Fibroblast of skin of back (primary cell): ENCODE results near the gene L1CAM.

ENCODE experiments used
- DNase-seq: peaks from one replicate; pipeline ENCODE4 v3.0.0-alpha.2; 2013

Gene L1CAM

DNA sequence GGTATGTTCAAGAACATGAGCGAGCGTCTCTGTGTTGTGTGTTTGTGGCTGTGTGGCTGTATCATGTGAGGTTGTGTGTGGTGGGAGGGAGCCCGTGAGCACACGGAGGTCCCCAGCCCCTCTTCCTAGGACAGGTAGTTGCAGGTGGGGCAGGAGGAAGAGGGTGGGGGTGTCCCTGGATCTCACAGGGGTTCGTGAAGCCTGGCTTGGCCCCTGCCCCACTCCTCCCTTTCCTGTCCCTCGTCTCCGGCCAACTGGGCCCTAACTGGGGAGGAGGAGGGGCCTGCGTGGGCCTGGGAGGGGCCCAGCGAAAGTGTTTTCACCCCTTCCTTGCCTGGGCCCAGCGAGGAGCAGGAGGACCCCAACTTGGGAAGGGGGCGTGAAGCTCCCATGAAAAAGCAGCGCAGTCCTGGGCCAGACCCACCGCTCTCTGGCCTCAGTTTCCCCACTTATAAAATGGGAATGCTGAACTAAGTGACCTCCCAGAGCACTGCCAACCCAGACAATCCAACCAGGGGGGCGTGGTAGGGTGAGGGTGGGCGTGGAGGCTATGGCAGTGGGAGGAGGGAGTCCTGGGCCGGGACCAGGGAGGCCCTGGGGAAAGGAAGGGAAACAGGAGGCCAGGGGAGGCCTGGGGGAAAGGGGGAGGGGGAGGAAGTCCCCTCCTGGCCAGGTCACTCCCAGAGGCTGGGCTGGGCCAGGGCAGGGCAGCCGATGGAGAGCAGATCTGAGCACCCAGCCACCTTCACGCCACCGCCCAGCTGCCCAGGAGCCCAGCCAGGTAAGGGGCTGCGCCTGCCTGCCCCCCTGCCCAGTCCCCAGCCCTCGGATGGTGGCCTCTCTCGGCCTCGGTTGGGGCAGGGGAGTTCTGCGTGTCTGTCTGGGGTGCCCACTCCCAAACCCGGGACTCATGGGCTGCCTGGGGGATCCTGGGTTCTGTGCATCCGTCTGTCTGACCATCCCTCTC is 18.3 kb upstream of the L1CAM start, which contains the start of gene AVPR2:
AVPR2 (plus strand) TSS at position 683 of the 967 bp plus-strand sequence. CDS start 473 bp downstream, outside the sequence.
- no peak for DNase-seq

DNA sequence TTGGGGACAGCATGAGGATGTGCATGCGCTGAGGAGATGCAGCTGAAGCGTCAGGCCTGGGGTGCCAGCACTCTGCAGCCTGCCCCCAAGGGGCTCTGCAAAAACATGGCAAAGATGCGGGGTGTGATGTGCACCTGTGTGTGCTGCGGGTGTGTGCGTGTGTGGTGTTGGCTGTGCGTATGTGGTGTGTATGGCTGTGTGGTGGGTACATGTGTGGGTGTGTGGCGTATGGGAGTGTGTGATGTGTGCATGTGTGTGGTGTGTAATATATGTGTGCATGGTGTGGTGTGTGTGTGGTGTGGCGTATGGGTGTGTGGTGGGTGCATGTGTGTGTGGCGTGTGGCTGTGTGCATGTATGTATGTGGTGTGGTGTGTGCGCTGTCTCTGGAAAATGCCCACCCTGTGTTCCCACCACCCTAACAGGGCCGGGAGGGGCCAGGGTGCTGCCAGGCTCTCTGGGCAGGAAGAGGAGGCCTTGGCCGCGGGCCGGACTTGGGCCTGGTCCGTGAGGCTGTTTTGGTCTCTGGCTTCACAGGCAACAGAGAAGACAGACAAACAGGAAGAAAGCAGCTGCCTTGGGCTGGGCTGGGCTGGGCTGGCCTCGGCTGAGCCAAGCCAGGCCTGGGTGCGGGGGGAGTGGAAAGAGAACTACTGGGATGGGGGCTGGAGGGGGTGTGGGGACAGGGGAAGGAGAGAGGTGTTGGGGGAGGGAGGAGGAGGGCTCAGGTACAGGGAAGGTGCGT is 17.4 kb upstream of the L1CAM start:
- no peak for DNase-seq

DNA sequence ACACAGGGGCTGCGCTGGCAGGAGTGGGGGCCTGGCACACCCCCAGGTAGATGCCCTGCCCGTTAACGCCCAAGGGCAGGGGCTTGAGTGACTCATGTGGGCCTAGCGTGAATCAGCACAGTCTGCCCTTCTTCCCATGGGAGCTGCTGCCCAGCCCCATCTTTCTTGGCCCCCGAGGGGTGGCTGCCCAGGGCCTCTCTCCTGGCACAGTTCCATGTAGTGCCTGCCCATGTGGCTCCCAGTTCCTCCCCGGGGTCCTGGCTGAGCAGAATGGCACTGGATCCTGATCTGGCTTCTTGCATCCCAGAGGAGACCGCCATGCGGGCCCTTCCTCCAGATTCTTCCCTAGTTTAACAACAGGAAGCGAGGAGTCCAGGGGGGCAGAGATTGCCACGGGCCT is 16.4 kb upstream of the L1CAM start:
- no peak for DNase-seq

DNA sequence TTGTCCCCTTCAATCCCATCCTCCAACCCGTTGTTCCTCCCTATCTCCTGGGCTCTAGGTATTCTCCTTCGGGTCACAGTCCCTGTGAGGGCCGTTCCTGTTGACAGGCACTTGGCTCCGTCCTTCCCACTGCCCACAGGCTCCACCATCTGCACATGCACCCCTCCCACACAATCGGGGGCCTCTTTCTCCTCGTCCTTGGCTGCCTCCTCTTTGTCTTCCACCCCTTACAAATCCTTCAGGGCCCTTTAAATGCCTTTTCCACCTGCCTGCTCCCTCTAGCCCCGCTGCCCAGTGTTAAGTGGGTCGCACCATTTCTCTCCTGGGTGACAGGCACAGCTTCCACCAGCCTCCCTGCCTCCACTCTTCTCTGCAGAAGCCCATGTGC is 15.8 kb upstream of the L1CAM start:
- DNase-seq, result no peak

DNA sequence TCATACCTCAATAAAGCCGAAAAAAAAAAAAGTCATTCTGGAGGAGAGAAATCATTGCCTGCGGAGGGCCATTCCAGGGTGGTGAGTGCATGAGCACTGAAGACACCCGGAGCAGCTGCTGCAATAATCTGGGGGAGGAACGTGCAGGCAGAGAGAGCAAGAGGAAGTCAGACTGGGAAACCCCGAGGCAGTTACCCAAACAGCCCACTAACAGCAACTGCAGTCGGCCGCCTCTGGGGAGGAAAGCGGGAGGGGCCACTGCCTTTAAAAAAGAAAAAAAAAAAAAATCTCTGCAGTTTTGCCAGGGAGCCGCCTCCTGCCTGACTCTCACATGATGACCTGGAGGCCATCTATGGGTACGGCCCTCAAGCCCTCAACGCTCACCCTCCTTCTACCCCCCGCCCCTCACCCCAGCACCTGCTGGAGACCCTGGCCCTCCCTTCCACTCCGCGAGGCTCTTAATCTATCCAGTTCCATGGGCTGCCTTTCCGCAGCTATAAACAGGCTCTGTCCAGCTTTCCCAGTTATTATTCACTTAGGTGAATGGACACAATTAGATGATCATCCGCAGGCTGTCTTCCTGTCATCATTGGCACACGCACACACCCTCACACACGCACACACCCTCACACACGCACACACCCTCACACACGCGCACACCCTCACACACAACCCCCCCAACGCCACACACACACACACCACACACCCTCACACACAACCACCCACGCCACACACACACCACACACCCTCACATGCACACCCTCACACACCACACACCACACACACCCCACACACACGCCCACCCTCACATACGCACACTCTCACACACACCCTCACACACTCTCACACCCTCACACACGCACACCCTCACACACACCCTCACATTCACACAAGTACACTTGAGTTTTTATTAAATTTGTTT is 15.1 kb upstream of the L1CAM start:
- DNase-seq, result peak; percentile 86

DNA sequence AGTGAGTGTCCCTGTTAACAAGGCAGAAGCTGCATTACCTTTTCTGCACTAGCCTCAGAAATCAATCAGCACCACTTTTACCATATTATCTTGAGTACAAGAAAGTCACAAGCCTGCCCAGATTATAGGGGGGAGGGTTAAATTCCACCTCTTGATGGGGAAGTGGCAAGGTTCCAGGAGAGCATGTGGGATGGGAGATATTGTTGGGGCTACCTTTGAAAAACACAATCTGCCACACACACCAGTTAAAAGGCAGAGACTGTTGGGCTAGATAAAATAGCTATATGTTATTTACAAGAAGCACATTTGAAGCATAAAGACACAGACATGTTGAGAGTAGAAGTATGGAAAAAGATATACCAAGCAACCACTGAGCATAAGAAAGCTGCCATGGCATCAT is 11.9 kb upstream of the L1CAM start:
- DNase-seq, result no peak

DNA sequence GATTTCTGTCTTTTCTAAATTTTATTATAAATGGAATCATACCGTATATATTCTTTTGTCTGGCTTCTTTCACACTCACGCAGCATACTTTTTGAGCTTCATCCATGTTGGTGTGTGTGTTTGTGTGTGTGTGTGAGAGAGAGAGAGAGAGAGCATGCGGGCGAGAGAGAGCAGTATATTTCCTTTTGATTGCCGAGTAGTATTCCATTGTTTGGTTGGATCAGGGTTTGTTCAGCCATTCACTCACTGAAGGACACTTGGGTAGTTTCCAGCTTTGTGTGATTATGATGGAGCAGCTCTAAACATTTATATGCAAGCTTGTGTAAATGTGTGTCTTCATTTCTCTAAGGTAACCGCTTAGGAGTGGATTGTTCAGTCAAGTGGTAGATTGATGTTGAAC is 3.1 kb upstream of the L1CAM start:
- no peak for DNase-seq

DNA sequence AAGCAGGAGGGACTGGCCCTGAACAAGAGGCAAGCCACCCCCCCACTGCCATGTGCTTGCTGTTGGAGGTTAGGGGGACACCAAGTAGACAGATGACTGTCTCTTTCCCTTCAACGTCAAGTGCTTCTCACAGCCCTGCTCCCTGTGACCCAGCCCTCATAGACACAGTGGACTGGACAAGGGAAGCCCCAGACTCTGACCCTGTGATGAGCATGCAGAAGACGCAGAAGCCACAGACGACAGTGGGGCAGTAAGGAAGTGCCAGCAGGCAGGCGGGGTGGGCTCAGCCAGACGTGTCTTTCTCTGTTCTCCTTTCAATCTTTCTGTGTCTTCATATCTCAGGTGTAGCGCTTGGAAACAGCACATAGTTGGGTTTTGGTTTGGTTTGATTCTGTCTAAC is 2.4 kb upstream of the L1CAM start:
- no peak for DNase-seq

DNA sequence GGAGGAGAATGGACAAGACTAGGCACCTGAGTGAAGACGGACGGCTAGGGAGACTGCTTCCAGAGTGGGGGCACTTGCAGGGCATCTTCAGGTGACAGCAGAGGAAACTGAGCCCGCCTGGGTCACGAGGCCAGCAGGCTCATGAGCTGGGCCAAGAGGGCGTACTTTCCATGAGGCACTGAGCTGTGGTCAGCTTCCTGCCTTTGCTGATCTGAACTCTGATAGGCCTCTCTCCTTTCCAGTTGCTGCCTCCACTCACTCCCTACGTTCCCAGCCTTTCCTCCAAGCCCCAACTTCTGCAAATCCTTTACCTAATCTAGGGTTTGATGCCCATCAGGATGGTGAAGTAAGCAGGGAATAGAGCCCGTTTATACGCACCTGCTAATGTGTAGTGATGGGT is 1.4 kb upstream of the L1CAM start:
- no peak for DNase-seq

DNA sequence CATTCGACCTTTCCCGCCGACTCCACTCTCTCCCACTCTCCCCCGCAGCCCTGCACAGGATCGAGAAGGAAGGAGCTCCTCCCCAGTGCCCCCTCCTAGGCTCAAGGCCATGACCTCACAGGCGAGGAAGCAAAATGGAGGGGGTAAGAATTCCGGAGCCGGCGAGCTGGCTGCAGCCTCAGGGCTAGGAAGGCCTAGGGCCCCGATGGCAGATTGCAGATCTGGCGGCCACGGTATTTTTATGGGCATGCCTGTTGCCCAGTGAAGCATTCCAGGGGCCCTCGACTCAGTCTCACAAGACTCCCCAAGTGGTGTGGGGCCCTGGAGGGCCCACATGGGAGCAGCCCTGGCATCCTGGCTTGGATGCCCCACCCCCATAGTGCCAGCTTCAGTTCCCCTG is 942 bp upstream of the L1CAM start:
- no peak for DNase-seq

DNA sequence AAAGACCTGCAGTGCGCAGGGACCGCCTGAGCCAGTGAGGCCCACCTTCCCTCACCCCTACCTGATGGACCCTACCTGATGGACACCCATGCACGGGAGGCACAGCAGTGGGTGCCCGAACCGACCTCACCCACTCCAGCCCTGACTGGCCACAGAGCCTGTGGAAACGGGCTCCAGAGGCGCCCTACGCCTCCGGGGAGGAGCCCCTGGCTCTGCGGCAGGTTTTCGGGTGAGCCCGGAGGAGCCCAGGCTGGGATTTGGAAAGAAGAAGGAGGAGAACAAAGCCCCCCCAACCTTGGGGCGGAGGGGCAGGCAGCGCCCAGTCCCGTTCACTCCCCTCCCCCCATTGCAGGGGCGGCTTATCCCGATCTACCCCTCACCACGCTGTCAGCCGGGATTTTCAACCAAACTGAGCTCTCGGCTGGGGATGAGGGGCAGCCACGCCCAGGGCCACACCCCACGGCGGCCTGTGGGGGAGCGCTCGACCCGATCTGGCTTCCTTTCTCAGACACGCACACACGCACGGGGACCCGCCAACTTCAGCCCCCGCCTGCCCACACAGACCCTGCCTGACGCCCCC is 675 bp downstream of the L1CAM start:
- DNase-seq, result no peak

DNA sequence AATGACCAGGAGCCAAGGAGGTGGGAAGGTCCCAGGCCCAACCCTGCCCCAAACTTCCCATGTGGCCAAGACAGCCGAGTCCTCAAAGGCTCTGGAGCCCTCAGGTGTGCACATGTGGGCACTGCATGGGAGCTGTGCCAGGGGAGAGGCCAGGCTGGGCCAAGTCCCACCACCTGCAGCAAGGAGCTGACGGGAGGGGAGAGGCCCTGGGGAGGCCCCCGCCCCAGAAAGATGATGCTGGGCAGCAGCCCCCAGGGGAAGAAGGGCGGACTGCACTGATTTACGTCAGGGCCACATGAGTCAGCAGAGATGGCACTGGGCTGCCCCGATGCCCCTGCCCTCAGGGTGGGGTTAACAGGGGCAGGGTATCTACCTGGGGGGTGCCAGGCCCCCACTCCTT is 1.4 kb downstream of the L1CAM start:
- no peak for DNase-seq

DNA sequence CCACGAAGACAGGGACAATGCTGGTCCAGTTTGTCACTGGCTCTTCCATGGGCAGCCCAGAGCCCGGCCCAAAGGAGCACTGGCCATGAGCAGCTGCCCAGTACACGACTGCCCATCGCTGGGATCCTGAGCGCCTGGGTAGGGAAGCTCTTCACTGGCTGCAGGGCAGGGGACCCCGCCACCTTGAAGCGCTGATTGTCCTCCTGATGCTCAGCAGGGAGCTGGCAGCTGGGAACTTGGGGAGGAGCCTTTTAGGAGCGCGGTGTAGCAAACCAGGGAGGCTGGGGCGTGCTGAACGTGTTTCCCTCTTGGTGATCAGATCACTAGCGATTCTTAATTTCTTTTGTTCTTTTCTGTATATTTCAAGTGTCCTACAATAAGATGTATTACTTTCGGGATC is 1.8 kb downstream of the L1CAM start:
- no peak for DNase-seq

DNA sequence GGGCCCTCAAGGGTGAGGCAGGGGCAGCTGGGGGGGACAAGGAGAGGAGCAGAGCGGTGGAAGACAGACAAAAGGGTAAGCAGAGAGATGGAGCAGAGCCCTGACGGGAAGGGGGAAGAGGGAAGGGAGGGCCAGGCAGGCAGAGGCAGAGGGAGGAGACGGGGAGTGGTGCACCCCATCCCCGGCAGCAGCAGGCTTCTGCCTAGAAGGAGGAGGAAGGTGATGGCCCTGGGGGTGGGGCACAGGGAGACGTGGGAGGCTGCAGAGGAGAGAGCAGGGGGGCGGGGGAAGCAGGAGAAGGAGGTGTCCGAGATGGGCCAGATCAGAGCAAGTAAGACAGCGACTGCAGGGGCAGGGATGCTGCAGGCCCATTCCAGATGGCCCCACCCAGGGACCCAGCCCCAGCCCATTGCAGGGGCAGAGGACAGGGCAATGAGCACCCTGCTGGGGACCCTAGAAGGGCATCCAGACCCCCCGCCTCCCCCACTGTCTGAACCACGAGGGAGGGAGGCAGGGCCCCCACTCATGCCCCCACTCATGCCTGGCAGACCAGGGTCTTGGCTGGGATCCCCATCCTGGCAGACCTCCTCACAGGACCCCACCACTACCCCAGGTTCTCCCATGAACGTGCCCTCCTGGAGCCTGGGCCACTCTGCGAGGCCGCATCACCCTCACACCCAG is 2.7 kb downstream of the L1CAM start:
- no peak for DNase-seq

DNA sequence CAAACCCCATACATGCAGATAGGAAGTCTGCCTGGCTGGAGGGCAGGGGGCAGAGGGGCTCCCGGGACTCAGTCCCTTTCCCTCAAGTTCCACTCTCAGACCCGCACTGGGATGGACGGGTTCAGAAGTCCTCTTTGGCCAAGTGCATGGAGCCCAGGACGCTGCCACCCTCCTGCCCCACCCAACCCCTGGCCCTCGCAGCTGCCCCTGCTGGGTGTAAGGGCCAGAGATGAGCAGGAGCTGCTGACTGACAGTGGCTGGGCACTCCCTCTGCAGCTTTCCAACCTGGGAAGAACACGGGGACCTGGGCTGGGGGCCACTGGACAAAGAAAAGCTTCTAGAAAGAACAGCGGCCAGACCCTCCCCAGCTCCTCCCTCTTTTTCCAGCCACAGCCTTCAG is 3.4 kb downstream of the L1CAM start:
- DNase-seq, result no peak

DNA sequence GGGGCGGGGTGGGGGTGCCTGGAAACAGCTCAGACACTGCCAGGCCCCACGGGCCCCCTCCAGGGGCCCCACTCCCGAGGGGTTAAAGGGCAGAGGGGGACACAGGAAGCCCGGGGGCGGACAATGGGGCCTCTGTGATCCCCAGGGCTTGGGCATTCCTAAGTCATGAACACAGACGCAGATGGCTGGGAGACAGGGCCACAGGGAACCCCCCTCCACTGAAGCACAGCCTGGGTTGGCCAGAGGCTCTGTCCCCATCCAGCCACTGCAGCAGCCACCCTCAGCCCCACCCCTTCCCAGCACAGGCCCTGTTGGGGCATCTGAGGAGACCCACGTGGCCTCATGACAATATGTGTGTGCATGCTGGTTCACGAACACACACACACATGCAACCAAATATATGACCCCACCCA is 3.9 kb downstream of the L1CAM start:
- peak; percentile 8 for DNase-seq

DNA sequence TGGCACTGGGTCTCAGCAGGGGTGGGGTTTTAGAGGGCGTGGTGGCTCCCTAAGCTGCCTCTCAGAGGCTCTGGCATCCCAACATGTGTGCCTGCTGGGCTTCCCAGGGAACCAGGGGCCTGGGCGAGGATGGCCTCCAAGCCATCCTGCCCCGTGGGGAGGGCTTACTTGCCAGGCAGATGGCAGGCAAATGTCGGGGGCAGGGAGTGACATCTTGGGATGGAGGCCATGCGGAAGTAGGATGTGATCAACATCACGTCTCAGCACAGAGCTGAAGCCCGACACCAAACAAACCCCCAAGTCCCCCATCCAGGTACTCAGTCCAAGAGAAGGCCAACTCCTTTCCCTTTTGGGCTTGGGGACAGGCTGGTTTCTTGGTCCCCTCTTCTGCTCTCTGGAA is 4.7 kb downstream of the L1CAM start:
- DNase-seq, result no peak

DNA sequence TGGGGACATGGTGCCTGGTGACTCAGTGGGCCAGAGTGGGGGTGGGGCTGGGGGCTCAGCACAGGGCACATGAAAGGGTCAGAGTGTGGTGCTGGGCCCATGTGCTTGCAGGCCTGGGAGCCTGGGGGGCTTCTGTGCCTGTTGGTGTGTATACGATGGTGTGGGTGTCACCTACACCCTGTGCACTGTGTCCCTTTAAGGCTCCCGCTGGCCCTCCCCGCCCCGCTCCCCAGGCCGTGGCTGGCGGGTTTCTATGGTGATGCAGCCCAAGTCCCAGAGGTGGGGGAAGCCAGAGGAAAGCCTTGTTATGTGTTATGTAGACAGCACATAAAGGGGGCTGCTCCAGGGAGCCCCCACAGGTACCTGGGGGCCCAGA is 5.5 kb downstream of the L1CAM start:
- no peak for DNase-seq

DNA sequence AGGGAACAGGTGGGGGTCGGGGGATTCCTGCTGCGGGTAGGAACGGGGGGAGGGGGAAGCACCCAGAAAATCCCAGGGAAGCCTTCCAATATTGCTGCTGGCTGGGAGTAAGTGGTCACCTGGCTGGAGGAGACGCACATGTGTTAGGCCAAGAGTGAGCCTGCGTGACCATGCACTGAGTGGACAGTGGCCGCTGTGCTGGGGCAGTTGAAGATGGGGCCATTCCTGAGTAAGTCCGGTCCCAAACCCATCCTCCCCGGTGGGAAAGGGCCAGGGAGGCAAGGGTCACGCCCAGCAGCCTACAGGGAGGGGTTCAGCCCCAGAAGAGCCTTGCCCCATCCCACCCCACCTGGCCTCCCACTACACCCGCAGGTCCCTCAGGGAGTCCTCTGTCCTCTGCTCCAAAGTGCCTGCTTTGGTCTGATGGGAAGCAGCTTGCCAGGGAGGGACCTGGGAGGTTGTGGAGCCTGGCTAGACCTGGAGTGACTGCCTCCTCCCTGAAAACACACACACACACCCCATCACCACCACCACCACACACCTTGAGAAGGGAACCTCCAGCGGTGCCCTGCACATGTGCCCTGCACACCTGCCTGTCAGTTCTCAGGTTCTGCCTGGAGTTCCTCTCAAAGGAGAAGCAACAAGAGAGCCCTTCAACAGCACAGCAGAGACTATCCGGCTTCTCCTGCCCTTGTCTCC is 6.1 kb downstream of the L1CAM start:
- DNase-seq, result no peak

DNA sequence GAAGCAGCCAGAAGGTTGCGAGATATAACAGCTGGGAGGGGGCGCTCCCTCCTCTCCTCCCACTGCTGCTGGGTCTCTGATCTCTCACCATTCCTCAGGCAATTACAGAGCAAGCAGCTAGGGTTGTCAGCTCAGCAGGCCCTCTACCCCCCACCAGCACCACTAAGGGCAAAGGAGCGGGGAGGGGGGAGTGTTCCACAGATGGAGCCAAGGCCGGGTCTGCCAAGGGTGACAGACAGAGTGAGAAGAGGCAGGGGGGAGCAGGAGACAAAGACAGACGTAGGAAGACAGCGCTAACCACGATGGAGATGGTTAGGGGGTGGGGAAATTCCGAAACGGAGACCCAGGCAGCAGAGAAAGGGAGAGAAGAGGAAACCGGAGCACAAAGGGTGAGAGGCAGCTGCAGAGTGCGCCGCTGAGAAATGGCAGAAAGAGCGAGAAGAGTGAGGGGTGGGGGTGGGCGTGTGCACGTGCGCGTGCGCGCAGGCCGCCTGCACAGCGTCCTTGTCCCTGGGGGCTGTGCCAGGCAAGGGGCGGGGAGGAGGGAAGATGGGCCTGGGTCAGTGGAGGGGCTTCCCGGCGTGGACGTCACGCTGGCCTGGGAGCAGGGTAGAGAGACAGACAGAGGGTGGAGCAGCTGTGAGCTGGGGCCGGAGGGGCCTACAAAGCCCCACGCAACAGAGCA is 6.9 kb downstream of the L1CAM start:
- DNase-seq, result no peak

DNA sequence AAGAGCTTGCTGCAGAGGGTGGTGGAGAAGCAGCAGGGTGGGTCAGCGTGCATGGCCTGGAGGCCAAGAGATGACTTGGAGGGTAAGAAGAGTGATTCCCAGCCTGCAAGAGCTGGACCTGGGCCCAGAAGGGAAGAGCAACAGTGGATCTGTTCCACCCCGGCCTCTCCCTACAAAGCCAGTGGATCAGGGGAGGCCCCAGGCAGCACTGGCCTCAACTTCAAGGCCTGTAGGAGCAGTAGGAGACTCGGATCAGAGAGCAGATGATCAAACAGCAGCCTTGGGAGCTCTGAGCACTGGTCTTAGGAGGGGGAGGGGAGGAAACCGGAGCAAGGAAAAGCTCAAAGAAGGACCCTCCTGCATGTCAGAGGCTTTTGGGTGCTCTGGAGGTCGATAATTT is 7.6 kb downstream of the L1CAM start:
- DNase-seq, result no peak
